BLaER1 (cell line): ENCODE measurements around the gene PDZD4.

Experiments
- H3K27ac ChIP-seq: shearing (Covaris generic); formaldehyde crosslinking; 2 replicates; pipeline ENCODE4 v1.8.1; 2022
- H3K27me3 ChIP-seq: shearing (Covaris generic); formaldehyde crosslinking; 2 replicates; pipeline ENCODE4 v1.8.1; 2022
- H3K36me3 ChIP-seq: shearing (Covaris generic); formaldehyde crosslinking; 2 replicates; pipeline ENCODE4 v1.8.1; 2022
- H3K4me1 ChIP-seq: shearing (Covaris generic); formaldehyde crosslinking; 2 replicates; pipeline ENCODE4 v1.8.1; 2022
- H3K4me2 ChIP-seq: shearing (Covaris generic); formaldehyde crosslinking; 2 replicates; pipeline ENCODE4 v1.8.1; 2022
- H3K4me3 ChIP-seq: shearing (Covaris generic); formaldehyde crosslinking; 2 replicates; pipeline ENCODE4 v1.8.1; 2022
- H3K9ac ChIP-seq: shearing (Covaris generic); formaldehyde crosslinking; 2 replicates; pipeline ENCODE4 v1.8.1; 2022
- H3K9me3 ChIP-seq: shearing (Covaris generic); formaldehyde crosslinking; 2 replicates; pipeline ENCODE4 v1.8.1; 2022
- H4K20me1 ChIP-seq: shearing (Covaris generic); formaldehyde crosslinking; 2 replicates; pipeline ENCODE4 v1.8.1; 2022
- Cebpa-rat ChIP-seq: shearing (Covaris generic); IDR thresholded peaks from 2 replicates; pipeline ENCODE4 v1.8.1; 2022

Gene PDZD4

GRCh38 chrX:153803211-153804099 is 26.9 kb downstream of the PDZD4 start:
- H3K4me1 ChIP-seq, result 0 out of 2 replicates have a peak, but pooled peaks cover 8% of the 10 kb centered on the region
- no peak overlapping the region for H3K4me3 ChIP-seq
- H3K27me3 ChIP-seq, result peaks cover 11% of the 10 kb centered on the region; the same call in 1 of the 2 replicates
- no peak overlapping the region for H3K4me2 ChIP-seq
- no peak overlapping the region for H3K27ac ChIP-seq
- H3K36me3 ChIP-seq, result peaks cover 10% of the 10 kb centered on the region
- H4K20me1 ChIP-seq, result 0 out of 2 replicates have a peak, but pooled peaks cover 16% of the 10 kb centered on the region
- no peak overlapping the region for H3K9ac ChIP-seq
- H3K9me3 ChIP-seq, result peaks cover 60% of the 10 kb centered on the region
- TF ChIP-seq Cebpa-rat, result no peak

- Histone ChIP-seq H3K4me3 (no peak overlapping the region), H3K4me2 (no peak overlapping the region), H3K9me3 (peaks cover 59% of the 10 kb centered on the region), H3K36me3 (peaks cover 17% of the 10 kb centered on the region), H3K9ac (no peak overlapping the region), H4K20me1 (peaks cover 22% of the 10 kb centered on the region), H3K27ac (no peak overlapping the region), H3K4me1 (0 out of 2 replicates have a peak, but pooled peaks cover 8% of the 10 kb centered on the region), H3K27me3 (peaks cover 11% of the 10 kb centered on the region; the same call in 1 of the 2 replicates)
- no peak for TF ChIP-seq Cebpa-rat
These were observed 27.8 kb downstream of the PDZD4 start for GRCh38 chrX:153802513-153803045.

- no peak overlapping the region for H3K27ac ChIP-seq
- no peak for TF ChIP-seq Cebpa-rat
- H3K9ac ChIP-seq, result no peak overlapping the region
- H3K4me1 ChIP-seq, result peaks cover 8% of the 10 kb centered on the region; the same call in 1 of the 2 replicates
- no peak overlapping the region for H3K4me3 ChIP-seq
- peaks cover 27% of the 10 kb centered on the region for H3K36me3 ChIP-seq
- H3K4me2 ChIP-seq, result no peak overlapping the region
- peaks cover 31% of the 10 kb centered on the region for H4K20me1 ChIP-seq
- H3K27me3 ChIP-seq, result peaks cover 16% of the 10 kb centered on the region; the same call in 1 of the 2 replicates
- peaks cover 62% of the 10 kb centered on the region for H3K9me3 ChIP-seq
These were observed 28.7 kb downstream of the PDZD4 start for GRCh38 chrX:153801669-153802068.

- Histone ChIP-seq H3K4me3 (no peak overlapping the region), H3K4me1 (peaks cover 18% of the 10 kb centered on the region), H3K36me3 (peaks cover 36% of the 10 kb centered on the region), H3K9me3 (peaks cover 57% of the 10 kb centered on the region), H3K27me3 (peaks cover 16% of the 10 kb centered on the region; the same call in 1 of the 2 replicates), H3K4me2 (no peak overlapping the region), H4K20me1 (peaks cover 41% of the 10 kb centered on the region), H3K27ac (no peak overlapping the region), H3K9ac (no peak overlapping the region)
- TF ChIP-seq Cebpa-rat, result no peak
These were observed 29.6 kb downstream of the PDZD4 start for GRCh38 chrX:153800746-153801145.

- peaks cover 16% of the 10 kb centered on the region; the same call in 1 of the 2 replicates for H3K27me3 ChIP-seq
- H3K4me2 ChIP-seq, result no peak overlapping the region
- H3K9ac ChIP-seq, result no peak overlapping the region
- peaks cover 44% of the 10 kb centered on the region for H4K20me1 ChIP-seq
- no peak overlapping the region for H3K4me3 ChIP-seq
- peaks cover 56% of the 10 kb centered on the region for H3K9me3 ChIP-seq
- no peak for TF ChIP-seq Cebpa-rat
- H3K4me1 ChIP-seq, result peaks cover 22% of the 10 kb centered on the region
- peaks cover 37% of the 10 kb centered on the region for H3K36me3 ChIP-seq
- H3K27ac ChIP-seq, result no peak overlapping the region
These were observed 30.1 kb downstream of the PDZD4 start for GRCh38 chrX:153800177-153800722.

GRCh38 chrX:153799326-153799725 is 31.0 kb downstream of the PDZD4 start:
- no peak overlapping the region for H3K4me2 ChIP-seq
- no peak overlapping the region for H3K4me3 ChIP-seq
- H3K4me1 ChIP-seq, result peaks cover 22% of the 10 kb centered on the region
- H3K27me3 ChIP-seq, result peaks cover 16% of the 10 kb centered on the region; the same call in 1 of the 2 replicates
- H3K9me3 ChIP-seq, result peaks cover 64% of the 10 kb centered on the region
- peaks cover 37% of the 10 kb centered on the region for H3K36me3 ChIP-seq
- no peak for TF ChIP-seq Cebpa-rat
- no peak overlapping the region for H3K9ac ChIP-seq
- peaks cover 44% of the 10 kb centered on the region for H4K20me1 ChIP-seq
- H3K27ac ChIP-seq, result no peak overlapping the region

GRCh38 chrX:153797415-153798015 is 32.8 kb downstream of the PDZD4 start:
- Histone ChIP-seq H3K27ac (no peak overlapping the region), H3K4me2 (no peak overlapping the region), H4K20me1 (peaks cover 55% of the 10 kb centered on the region), H3K9me3 (peaks cover 57% of the 10 kb centered on the region), H3K36me3 (peaks cover 37% of the 10 kb centered on the region), H3K9ac (no peak overlapping the region), H3K4me3 (no peak overlapping the region), H3K27me3 (peaks cover 16% of the 10 kb centered on the region; the same call in 1 of the 2 replicates), H3K4me1 (peaks cover 31% of the 10 kb centered on the region)
- TF ChIP-seq Cebpa-rat, result no peak

- peaks cover 52% of the 10 kb centered on the region for H3K9me3 ChIP-seq
- H3K27me3 ChIP-seq, result peaks cover 29% of the 10 kb centered on the region
- peak overlapping the region; percentile 82 for H3K4me3 ChIP-seq
- H3K4me2 ChIP-seq, result peak overlapping the region; percentile 85
- peak overlapping the region; percentile 91 for H3K27ac ChIP-seq
- H3K4me1 ChIP-seq, result peaks cover 41% of the 10 kb centered on the region
- H4K20me1 ChIP-seq, result peaks cover 72% of the 10 kb centered on the region
- peaks cover 58% of the 10 kb centered on the region for H3K36me3 ChIP-seq
- H3K9ac ChIP-seq, result peak overlapping the region; percentile 94
- no peak for TF ChIP-seq Cebpa-rat
These were observed 35.2 kb downstream of the PDZD4 start for GRCh38 chrX:153794897-153795816.
